Measurements from ENCODE around the gene MACO1.

- TF ChIP-seq CTCF (IDR thresholded peaks at IDR 0.05) (no peak), POLR2A (IDR thresholded peaks at IDR 0.05) (no peak)
Measured at GRCh38 chr1:25530186-25531081, 99.7 kb downstream of the MACO1 start.
